ENCODE results near the gene RPL5. TPM values are rescaled to one million over a fixed set of nuclear protein-coding genes. Genes with fewer than 3 reads are reported as not detected.
A peak's percentile ranks its signal among the peaks of the same experiment; 100 is the strongest.

The RPL5 gene
- total and polyA plus RNA-seq, 9 of the 15 experiments (the other 6 are each of a cell fraction or from before 2014, with no cell fraction given), result 1,467 to 4,252 (median 2,454) TPM

DNA sequence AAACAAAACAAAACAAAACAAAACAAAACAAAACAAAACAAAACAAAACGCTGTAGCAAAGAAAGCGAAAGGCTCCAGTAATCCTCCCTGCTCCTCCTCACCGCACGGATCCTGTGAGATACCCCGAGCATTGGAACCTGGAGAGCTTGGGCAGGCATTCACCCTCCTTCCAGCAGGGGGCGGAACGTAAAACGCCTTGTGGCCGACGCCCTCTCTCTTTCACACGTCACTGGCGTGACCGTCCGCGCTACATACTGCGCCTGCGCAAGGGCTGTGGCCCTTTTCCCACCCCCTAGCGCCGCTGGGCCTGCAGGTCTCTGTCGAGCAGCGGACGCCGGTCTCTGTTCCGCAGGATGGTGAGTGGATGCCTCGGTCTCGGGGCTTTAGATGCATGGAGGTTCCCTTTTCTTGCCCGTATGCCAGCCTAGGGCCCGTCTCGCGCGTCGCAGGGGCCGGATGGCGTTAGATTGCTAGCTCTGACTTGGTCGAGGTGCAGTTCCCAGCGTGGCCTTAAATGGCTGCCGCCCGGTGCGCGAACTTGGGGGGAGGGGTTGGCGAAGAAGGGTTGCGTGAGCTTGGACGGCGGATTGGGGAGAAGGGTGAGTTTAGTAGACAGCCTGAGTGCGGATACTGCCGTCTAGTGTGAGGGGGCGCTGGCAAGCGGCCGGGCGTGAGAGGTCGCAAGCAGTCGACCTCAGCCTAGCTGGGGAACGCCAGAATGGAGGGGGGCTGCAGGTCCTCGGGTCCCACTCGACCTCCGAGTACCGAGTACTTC is at the start of gene RPL5 (continued):
- TF ChIP-seq RBFOX2 (IDR thresholded peaks at IDR 0.05; ENCODE audit: low read depth, low read length), result peak; percentile 99
- TF ChIP-seq SAFB (IDR thresholded peaks at IDR 0.05; ENCODE audit: borderline replicate concordance, low read depth, low read length), result peak; percentile 36; the same call in 1 of the 2 replicates
- no peak for TF ChIP-seq MTF1 (CRISPR knock-in tag; IDR thresholded peaks at IDR 0.05; ENCODE audit: borderline replicate concordance)
- peak; percentile 33; the same call in 1 of the 2 replicates for TF ChIP-seq ZBTB7A (IDR thresholded peaks at IDR 0.05; ENCODE audit: borderline replicate concordance, control insufficient read depth, low read depth, low read length)
- no peak for TF ChIP-seq ZNF324 (CRISPR knock-in tag; IDR thresholded peaks at IDR 0.05)
- no peak for TF ChIP-seq SLC30A9 (CRISPR knock-in tag; IDR thresholded peaks at IDR 0.05)
- TF ChIP-seq, protein P1, sequence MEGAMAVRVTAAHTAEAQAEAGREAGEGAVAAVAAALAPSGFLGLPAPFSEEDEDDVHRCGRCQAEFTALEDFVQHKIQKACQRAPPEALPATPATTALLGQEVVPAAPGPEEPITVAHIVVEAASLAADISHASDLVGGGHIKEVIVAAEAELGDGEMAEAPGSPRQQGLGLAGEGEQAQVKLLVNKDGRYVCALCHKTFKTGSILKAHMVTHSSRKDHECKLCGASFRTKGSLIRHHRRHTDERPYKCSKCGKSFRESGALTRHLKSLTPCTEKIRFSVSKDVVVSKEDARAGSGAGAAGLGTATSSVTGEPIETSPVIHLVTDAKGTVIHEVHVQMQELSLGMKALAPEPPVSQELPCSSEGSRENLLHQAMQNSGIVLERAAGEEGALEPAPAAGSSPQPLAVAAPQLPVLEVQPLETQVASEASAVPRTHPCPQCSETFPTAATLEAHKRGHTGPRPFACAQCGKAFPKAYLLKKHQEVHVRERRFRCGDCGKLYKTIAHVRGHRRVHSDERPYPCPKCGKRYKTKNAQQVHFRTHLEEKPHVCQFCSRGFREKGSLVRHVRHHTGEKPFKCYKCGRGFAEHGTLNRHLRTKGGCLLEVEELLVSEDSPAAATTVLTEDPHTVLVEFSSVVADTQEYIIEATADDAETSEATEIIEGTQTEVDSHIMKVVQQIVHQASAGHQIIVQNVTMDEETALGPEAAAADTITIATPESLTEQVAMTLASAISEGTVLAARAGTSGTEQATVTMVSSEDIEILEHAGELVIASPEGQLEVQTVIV (CRISPR knock-in tag; IDR thresholded peaks at IDR 0.05; ENCODE audit: borderline replicate concordance), result no peak
- peak; percentile 90 for TF ChIP-seq TOE1 (IDR thresholded peaks at IDR 0.05; ENCODE audit: borderline replicate concordance)
- peak; percentile 97; the same call in 1 of the 2 replicates for TF ChIP-seq TOE1 (CRISPR knock-in tag; IDR thresholded peaks at IDR 0.05; ENCODE audit: borderline replicate concordance, low read depth)
- TF ChIP-seq, protein P2, sequence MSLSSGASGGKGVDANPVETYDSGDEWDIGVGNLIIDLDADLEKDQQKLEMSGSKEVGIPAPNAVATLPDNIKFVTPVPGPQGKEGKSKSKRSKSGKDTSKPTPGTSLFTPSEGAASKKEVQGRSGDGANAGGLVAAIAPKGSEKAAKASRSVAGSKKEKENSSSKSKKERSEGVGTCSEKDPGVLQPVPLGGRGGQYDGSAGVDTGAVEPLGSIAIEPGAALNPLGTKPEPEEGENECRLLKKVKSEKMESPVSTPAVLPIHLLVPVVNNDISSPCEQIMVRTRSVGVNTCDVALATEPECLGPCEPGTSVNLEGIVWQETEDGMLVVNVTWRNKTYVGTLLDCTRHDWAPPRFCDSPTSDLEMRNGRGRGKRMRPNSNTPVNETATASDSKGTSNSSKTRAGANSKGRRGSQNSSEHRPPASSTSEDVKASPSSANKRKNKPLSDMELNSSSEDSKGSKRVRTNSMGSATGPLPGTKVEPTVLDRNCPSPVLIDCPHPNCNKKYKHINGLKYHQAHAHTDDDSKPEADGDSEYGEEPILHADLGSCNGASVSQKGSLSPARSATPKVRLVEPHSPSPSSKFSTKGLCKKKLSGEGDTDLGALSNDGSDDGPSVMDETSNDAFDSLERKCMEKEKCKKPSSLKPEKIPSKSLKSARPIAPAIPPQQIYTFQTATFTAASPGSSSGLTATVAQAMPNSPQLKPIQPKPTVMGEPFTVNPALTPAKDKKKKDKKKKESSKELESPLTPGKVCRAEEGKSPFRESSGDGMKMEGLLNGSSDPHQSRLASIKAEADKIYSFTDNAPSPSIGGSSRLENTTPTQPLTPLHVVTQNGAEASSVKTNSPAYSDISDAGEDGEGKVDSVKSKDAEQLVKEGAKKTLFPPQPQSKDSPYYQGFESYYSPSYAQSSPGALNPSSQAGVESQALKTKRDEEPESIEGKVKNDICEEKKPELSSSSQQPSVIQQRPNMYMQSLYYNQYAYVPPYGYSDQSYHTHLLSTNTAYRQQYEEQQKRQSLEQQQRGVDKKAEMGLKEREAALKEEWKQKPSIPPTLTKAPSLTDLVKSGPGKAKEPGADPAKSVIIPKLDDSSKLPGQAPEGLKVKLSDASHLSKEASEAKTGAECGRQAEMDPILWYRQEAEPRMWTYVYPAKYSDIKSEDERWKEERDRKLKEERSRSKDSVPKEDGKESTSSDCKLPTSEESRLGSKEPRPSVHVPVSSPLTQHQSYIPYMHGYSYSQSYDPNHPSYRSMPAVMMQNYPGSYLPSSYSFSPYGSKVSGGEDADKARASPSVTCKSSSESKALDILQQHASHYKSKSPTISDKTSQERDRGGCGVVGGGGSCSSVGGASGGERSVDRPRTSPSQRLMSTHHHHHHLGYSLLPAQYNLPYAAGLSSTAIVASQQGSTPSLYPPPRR (CRISPR knock-in tag; IDR thresholded peaks at IDR 0.05; ENCODE audit: borderline replicate concordance), result peak; percentile 92

All from K562 (cell line).